SK-N-SH treated with all-trans-retinoic acid at 6 μM for 48 hours (cell line): ENCODE data around the gene RNF215.

Experiments
- ARNTL ChIP-seq: fragments of 450-650 bp; formaldehyde crosslinking; IDR thresholded peaks from 2 replicates; pipeline ENCODE4 v1.5.0; 2020; ENCODE audit warnings: low read depth, mild to moderate bottlenecking, moderate library complexity, borderline replicate concordance
- ESRRG ChIP-seq: fragments of 250-450 bp; sonication (Bioruptor Pico); IDR thresholded peaks from 2 replicates; pipeline ENCODE4 v1.6.1; 2021; ENCODE audit warnings: mild to moderate bottlenecking
- PPARA ChIP-seq: fragments of 250-450 bp; sonication (Bioruptor Pico); IDR thresholded peaks from 2 replicates; pipeline ENCODE4 v1.5.0; 2020; ENCODE audit warnings: mild to moderate bottlenecking, borderline replicate concordance
- RARB ChIP-seq: fragments of 250-450 bp; sonication (Bioruptor Pico); IDR thresholded peaks from 2 replicates; pipeline ENCODE4 v1.8.0; 2021; ENCODE audit warnings: mild to moderate bottlenecking, moderate library complexity
- ZFP3 ChIP-seq: fragments of 250-450 bp; sonication (Bioruptor Pico); IDR thresholded peaks from 2 replicates; pipeline ENCODE4 v1.5.0; 2020; ENCODE audit warnings: mild to moderate bottlenecking, moderate library complexity
- ZFP30 ChIP-seq: fragments of 450-650 bp; formaldehyde crosslinking; IDR thresholded peaks from 2 replicates; pipeline ENCODE4 v1.5.0; 2022; ENCODE audit warnings: mild to moderate bottlenecking, moderate library complexity
- ZNF70 ChIP-seq: fragments of 450-650 bp; formaldehyde crosslinking; IDR thresholded peaks from 2 replicates; pipeline ENCODE4 v1.5.0; 2020; ENCODE audit warnings: mild to moderate bottlenecking, moderate library complexity
- TF ChIP-seq, protein P1 (sequence below): fragments of 250-450 bp; sonication (Bioruptor Pico); IDR thresholded peaks from 2 replicates; pipeline ENCODE4 v1.8.0; 2020; ENCODE audit warnings: mild to moderate bottlenecking, moderate library complexity, borderline replicate concordance
- TF ChIP-seq, protein P2 (sequence below): fragments of 250-450 bp; sonication (Bioruptor Pico); IDR thresholded peaks from 2 replicates; pipeline ENCODE4 v1.5.1; 2020; ENCODE audit warnings: low read depth, mild to moderate bottlenecking, moderate library complexity
- TF ChIP-seq, protein P3 (sequence below): fragments of 250-450 bp; sonication (Bioruptor Pico); IDR thresholded peaks from 2 replicates; pipeline ENCODE4 v1.8.0; 2021; ENCODE audit warnings: low read depth, mild to moderate bottlenecking, moderate library complexity, borderline replicate concordance
- TF ChIP-seq, protein P4 (sequence below): fragments of 250-450 bp; sonication (Bioruptor Pico); IDR thresholded peaks from 2 replicates; pipeline ENCODE4 v1.5.1; 2021; ENCODE audit warnings: mild to moderate bottlenecking, moderate library complexity

DNA sequence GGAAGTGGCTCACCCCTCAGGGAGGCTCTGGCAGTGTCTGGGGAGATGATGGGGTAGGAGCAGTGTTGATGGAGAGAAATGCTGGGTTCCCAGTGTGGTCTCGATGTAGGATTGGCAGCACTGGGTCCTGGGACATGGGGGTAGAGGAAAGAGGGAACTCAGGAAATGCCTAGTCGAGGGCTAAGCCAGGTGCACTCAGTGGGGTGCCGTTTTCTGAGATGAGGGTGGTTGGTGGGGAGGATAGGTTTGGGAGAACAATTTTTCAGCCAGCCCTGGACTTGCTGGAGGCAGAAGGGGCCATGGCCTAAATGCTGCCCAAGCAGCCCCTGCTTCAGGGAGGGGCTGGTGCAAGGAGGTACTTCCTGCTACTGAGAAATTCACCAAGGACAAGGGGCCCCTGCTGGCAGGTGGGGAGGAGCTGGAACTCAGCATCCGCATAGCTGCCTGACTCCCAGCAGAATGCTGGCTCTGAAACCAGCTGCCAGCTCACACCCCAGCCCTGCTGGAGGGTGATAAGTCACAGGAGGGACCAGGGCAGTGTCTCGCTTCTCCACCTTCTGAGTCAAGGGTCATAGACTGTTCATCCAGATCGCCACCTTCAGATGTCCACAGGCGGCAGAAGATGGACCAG, 24.4 kb downstream of the RNF215 start:
- TF ChIP-seq, protein P1, sequence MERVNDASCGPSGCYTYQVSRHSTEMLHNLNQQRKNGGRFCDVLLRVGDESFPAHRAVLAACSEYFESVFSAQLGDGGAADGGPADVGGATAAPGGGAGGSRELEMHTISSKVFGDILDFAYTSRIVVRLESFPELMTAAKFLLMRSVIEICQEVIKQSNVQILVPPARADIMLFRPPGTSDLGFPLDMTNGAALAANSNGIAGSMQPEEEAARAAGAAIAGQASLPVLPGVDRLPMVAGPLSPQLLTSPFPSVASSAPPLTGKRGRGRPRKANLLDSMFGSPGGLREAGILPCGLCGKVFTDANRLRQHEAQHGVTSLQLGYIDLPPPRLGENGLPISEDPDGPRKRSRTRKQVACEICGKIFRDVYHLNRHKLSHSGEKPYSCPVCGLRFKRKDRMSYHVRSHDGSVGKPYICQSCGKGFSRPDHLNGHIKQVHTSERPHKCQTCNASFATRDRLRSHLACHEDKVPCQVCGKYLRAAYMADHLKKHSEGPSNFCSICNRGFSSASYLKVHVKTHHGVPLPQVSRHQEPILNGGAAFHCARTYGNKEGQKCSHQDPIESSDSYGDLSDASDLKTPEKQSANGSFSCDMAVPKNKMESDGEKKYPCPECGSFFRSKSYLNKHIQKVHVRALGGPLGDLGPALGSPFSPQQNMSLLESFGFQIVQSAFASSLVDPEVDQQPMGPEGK (CRISPR knock-in tag) = no peak
- no peak for TF ChIP-seq RARB (CRISPR knock-in tag)
- TF ChIP-seq, protein P2, sequence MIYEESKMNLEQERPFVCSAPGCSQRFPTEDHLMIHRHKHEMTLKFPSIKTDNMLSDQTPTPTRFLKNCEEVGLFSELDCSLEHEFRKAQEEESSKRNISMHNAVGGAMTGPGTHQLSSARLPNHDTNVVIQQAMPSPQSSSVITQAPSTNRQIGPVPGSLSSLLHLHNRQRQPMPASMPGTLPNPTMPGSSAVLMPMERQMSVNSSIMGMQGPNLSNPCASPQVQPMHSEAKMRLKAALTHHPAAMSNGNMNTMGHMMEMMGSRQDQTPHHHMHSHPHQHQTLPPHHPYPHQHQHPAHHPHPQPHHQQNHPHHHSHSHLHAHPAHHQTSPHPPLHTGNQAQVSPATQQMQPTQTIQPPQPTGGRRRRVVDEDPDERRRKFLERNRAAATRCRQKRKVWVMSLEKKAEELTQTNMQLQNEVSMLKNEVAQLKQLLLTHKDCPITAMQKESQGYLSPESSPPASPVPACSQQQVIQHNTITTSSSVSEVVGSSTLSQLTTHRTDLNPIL (CRISPR knock-in tag) = no peak
- TF ChIP-seq ARNTL (CRISPR knock-in tag) = no peak
- no peak for TF ChIP-seq ZFP3 (CRISPR knock-in tag)
- no peak for TF ChIP-seq ESRRG
- TF ChIP-seq, protein P3, sequence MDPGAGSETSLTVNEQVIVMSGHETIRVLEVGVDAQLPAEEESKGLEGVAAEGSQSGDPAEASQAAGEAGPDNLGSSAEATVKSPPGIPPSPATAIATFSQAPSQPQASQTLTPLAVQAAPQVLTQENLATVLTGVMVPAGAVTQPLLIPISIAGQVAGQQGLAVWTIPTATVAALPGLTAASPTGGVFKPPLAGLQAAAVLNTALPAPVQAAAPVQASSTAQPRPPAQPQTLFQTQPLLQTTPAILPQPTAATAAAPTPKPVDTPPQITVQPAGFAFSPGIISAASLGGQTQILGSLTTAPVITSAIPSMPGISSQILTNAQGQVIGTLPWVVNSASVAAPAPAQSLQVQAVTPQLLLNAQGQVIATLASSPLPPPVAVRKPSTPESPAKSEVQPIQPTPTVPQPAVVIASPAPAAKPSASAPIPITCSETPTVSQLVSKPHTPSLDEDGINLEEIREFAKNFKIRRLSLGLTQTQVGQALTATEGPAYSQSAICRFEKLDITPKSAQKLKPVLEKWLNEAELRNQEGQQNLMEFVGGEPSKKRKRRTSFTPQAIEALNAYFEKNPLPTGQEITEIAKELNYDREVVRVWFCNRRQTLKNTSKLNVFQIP (CRISPR knock-in tag) = no peak
- TF ChIP-seq ZFP30 (CRISPR knock-in tag) = no peak
- no peak for TF ChIP-seq ZNF70 (CRISPR knock-in tag)
- TF ChIP-seq PPARA = no peak
- TF ChIP-seq, protein P4, sequence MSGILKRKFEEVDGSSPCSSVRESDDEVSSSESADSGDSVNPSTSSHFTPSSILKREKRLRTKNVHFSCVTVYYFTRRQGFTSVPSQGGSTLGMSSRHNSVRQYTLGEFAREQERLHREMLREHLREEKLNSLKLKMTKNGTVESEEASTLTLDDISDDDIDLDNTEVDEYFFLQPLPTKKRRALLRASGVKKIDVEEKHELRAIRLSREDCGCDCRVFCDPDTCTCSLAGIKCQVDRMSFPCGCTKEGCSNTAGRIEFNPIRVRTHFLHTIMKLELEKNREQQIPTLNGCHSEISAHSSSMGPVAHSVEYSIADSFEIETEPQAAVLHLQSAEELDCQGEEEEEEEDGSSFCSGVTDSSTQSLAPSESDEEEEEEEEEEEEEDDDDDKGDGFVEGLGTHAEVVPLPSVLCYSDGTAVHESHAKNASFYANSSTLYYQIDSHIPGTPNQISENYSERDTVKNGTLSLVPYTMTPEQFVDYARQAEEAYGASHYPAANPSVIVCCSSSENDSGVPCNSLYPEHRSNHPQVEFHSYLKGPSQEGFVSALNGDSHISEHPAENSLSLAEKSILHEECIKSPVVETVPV (CRISPR knock-in tag) = no peak
